Prostate gland (tissue), 2 donors: ENCODE data around the gene PRR35.

Experiments
- POLR2A ChIP-seq: fragments of 450-650 bp; IDR thresholded peaks from one replicate; pipeline ENCODE4 v1.6.1; 2016; ENCODE audit warnings: antibody characterized with exemption, mild to moderate bottlenecking
- TF ChIP-seq, protein P1 (sequence below), 4 experiments: fragments of 200-600 bp in 2 of 4; fragments of 450-650 bp in 2 of 4; sonication (generic) in 2 of 4; IDR thresholded peaks; 1 replicate in 3 of 4; 2 replicates in 1 of 4; pipeline ENCODE4 v1.5.1; 2016 to 2019; ENCODE audit warnings: antibody characterized with exemption in 4 of 4, mild to moderate bottlenecking in 2 of 4, moderate library complexity in 2 of 4

DNA sequence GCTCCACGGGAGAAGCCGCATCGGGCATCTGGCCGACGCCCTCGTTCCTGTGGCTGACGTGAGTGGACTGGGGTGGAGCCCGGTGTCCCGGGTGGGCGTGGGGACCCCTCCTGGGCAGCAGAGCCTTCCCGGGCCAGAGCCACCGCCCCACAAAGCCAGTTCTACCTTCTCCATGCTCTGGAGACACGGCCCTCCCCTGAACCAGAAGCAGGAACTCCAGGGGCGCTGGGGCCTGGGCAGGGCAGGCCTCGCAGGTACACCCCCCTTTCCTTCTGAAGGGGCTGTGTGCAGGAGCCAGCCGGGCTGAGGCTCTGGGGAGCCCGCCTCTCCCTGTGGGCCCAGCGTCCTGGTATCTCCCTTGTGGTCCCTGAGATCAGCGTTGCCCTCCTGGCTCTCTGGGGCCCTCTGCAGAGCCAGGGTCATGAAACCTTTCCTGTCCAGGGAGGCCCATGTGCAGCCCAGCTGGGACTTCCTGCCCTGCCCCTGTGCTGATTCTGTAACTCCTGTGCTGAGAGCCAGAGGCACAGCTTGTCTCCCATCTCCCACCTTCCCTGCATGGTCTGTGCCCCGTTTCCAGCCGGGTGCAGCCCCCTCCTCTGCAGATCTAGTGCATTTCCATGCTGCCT lies 16.1 kb downstream of the PRR35 start:
- TF ChIP-seq, protein P1, sequence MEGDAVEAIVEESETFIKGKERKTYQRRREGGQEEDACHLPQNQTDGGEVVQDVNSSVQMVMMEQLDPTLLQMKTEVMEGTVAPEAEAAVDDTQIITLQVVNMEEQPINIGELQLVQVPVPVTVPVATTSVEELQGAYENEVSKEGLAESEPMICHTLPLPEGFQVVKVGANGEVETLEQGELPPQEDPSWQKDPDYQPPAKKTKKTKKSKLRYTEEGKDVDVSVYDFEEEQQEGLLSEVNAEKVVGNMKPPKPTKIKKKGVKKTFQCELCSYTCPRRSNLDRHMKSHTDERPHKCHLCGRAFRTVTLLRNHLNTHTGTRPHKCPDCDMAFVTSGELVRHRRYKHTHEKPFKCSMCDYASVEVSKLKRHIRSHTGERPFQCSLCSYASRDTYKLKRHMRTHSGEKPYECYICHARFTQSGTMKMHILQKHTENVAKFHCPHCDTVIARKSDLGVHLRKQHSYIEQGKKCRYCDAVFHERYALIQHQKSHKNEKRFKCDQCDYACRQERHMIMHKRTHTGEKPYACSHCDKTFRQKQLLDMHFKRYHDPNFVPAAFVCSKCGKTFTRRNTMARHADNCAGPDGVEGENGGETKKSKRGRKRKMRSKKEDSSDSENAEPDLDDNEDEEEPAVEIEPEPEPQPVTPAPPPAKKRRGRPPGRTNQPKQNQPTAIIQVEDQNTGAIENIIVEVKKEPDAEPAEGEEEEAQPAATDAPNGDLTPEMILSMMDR (IDR thresholded peaks at IDR 0.05) = no peak
- no peak for TF ChIP-seq POLR2A
